Dermis blood vessel endothelial cell (primary cell): ENCODE data around the gene DPAGT1. TPM values are rescaled to one million over a fixed set of nuclear protein-coding genes. Genes with fewer than 3 reads are reported as not detected.

Experiments
- DNase-seq: peaks from one replicate; pipeline ENCODE4 v3.0.0; 2010
- total RNA-seq: library from RNA; depleted of rRNA; stranded (reverse); fragments of >200 nt; gene quantifications from 2 replicates; pipeline ENCODE4 v1.2.3, GENCODE V29; 2014

DPAGT1 gene
- total RNA-seq, 1 donor from 2014 or later, result 21.3 TPM

DNA sequence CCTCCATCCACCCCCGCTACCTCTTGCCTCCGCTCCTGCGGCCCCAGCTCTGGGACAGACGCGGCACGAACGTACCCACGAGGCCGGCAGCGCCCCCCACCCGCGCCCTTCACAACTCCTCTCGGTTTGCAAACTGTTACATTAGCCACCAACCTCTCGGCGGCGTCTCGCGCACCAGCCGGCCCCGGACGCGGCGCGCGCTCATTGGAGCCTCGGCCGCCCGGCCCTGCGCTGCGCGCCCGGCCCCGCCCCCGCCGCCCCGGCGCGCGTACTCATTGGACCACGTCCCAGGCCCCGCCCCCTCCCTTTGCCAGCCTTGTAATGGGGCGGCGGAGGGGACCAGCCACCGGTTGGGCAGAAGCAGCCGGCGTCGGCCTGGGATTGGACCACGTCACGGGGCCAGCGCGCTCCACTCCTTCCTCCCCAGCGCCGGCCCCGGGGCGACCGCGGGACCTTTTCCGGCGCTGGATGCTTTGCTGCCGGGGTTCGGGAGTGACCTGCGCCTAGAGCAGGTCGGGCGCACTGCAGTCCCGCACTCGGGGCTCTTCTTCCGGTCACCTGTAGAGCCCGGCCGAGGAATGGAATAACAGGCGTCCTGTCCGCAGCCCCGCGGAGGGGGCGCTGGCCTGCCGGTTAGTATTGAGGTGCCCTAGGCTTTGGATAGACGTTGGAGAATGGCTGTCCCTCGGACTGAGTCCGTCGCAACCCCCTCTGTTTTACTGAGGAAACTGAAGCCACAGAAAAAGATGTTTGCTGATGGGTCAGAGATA, 44.5 kb downstream of the DPAGT1 start, which contains the start of gene HYOU1:
Gene HYOU1, minus strand, starts transcription at position 206 of the 770 bp plus-strand sequence. CDS start 1,045 bp downstream, outside the sequence.
- DNase-seq, result peak; percentile 98

- peak; percentile 31 for DNase-seq
Measured at GRCh38 chr11:119056421-119056999, 45.1 kb downstream of the DPAGT1 start.

DNA sequence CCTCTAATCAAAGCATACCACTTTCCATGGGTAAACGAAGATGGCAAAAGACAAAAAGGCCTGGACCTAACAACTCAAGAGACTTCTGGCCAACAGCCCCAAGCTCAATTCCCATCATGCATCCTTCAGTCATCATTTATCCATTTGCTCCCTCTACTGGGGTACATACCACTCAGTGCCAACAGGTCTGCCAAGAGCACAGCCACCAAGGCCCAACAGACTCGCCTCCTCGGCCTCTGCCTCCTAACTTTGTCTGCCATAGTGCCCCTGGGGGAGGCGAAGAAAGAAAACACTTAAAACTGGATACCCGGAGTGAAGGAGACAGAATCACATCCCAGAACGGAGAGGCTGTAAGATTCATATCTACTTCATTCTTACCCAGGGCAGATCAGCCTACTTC, 45.8 kb downstream of the DPAGT1 start:
- DNase-seq, result peak; percentile 58

GRCh38 chr11:119054418-119054817, 47.2 kb downstream of the DPAGT1 start:
- DNase-seq, result no peak

GRCh38 chr11:119052163-119052814, 49.4 kb downstream of the DPAGT1 start:
- no peak for DNase-seq

DNA sequence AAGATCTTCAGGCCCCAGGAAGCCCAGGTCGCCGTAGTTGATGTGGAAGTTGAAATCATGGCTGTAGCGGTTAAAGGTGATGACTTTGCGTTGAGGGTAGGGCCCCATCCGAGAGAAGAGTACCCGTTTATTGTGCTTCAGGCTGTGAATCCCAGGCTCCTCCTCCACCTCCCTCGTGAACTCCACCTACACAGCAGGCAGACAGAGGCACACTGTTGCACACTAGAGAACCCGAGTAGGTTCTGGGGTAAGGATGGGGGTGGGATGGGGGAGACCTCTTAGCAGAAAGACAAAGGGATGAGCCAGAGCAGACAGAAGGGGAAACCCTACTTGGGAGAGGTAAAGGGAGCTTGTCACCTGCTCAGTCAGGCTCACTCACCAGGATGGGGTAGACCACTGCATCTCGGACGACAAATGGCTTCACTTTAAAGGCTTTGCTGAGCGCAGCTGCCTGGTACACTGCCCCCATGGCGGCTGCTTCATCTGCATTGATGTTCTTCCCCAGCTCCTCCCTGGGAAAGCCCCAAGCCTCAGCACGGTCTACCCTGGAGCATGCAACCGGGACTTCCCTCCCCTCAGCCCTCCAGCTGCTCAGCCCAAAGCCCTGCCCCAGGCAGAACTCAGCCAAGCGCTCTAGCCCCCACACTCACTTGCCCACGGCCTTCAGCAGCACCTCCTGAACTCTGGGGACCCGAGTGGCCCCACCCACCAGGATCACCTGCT, 50.1 kb downstream of the DPAGT1 start:
- no peak for DNase-seq

GRCh38 chr11:119049081-119049480, 52.6 kb downstream of the DPAGT1 start:
- no peak for DNase-seq

DNA sequence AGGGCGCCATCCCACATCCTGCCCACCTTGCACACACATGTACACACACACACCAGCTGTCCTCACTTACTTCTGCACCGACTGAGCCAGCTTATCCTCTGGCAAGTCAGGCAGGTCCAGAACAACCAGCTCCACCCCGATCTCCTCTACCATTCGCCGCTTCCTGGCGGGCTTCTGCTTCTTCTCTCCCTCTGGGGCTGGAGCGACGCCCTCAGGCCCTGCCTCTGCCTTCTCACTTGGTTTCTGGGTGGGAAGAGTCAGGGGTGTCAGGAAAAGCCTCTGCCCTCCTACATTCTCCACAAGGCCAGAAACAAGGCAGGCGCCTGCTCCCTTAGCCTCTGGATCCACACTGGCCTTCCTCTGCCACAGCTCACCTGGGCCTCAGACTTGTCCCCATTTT, 53.0 kb downstream of the DPAGT1 start:
- no peak for DNase-seq

- DNase-seq, result no peak
Measured at GRCh38 chr11:119047205-119047604, 54.4 kb downstream of the DPAGT1 start.

Other genes starting within 250 kb of the DPAGT1 start
- gene CXCR5, start 218.0 kb downstream of the DPAGT1 start, total RNA-seq, result not detected in 2 replicates
- 7.1 and 18.8 TPM in 2 replicates for gene BCL9L, start 175.9 kb downstream of the DPAGT1 start, total RNA-seq
- gene UPK2, start 145.6 kb downstream of the DPAGT1 start, total RNA-seq, result not detected in 2 replicates
- not detected in 2 replicates for gene FOXR1, start 130.1 kb downstream of the DPAGT1 start, total RNA-seq
- gene CENATAC, start 103.7 kb downstream of the DPAGT1 start, total RNA-seq, result 9.7 and 21.6 TPM in 2 replicates
- 1,092 and 1,791 TPM in 2 replicates for gene RPS25, start 83.5 kb downstream of the DPAGT1 start, total RNA-seq
- gene TRAPPC4, start 83.1 kb downstream of the DPAGT1 start, total RNA-seq, result 90.2 and 116 TPM in 2 replicates
- 18.4 and 27.3 TPM in 2 replicates for gene SLC37A4, start 71.0 kb downstream of the DPAGT1 start, total RNA-seq
- 194 and 353 TPM in 2 replicates for gene HYOU1, start 44.6 kb downstream of the DPAGT1 start, total RNA-seq
- gene VPS11, start 34.0 kb downstream of the DPAGT1 start, total RNA-seq, result 24.6 and 25.7 TPM in 2 replicates
- 3.4 and 11.2 TPM in 2 replicates for gene HMBS, start 17.0 kb downstream of the DPAGT1 start, total RNA-seq
- 2.2 and 5.6 TPM in 2 replicates for gene C2CD2L, start 5.5 kb upstream of the DPAGT1 start, total RNA-seq
- gene HINFP, start 19.7 kb upstream of the DPAGT1 start, total RNA-seq, result 14.8 and 19.2 TPM in 2 replicates
- 0.05 and 0.17 TPM in 2 replicates for gene ABCG4, start 47.2 kb upstream of the DPAGT1 start, total RNA-seq
- gene NLRX1, start 66.9 kb upstream of the DPAGT1 start, total RNA-seq, result 18.4 and 22.0 TPM in 2 replicates
- not detected in 2 replicates for gene NHERF4, start 83.6 kb upstream of the DPAGT1 start, total RNA-seq
- 13.8 and 22.8 TPM in 2 replicates for gene CBL, start 104.5 kb upstream of the DPAGT1 start, total RNA-seq
- 1,172 and 1,718 TPM in 2 replicates for gene MCAM, start 215.3 kb upstream of the DPAGT1 start, total RNA-seq
- 3.2 and 16.8 TPM in 2 replicates for gene RNF26, start 232.7 kb upstream of the DPAGT1 start, total RNA-seq
- gene C1QTNF5, start 239.0 kb upstream of the DPAGT1 start, total RNA-seq, result 60.2 and 127 TPM in 2 replicates
- gene MFRP, start 244.9 kb upstream of the DPAGT1 start, total RNA-seq, result not detected in 2 replicates